Mucosa of stomach (tissue), 1 donor: ENCODE data around the gene ASXL3.

Experiments used
- H3K27me3 ChIP-seq: one replicate; pipeline ENCODE4 v1.7.0; 2013; ENCODE audit warnings: mild to moderate bottlenecking, low read length; ENCODE audit not compliant: control insufficient read depth, insufficient read depth
- H3K36me3 ChIP-seq: one replicate; pipeline ENCODE4 v1.7.0; 2013; ENCODE audit warnings: low read length; ENCODE audit not compliant: control insufficient read depth, insufficient read depth
- H3K4me1 ChIP-seq: one replicate; pipeline ENCODE4 v1.7.0; 2013; ENCODE audit warnings: mild to moderate bottlenecking, low read length; ENCODE audit not compliant: control insufficient read depth, insufficient read depth
- H3K4me3 ChIP-seq: one replicate; pipeline ENCODE4 v1.7.0; 2013; ENCODE audit warnings: low read length
- H3K9ac ChIP-seq: one replicate; pipeline ENCODE4 v1.7.0; 2013; ENCODE audit warnings: mild to moderate bottlenecking, low read length, moderate library complexity
- H3K9me3 ChIP-seq: one replicate; pipeline ENCODE4 v1.7.0; 2013; ENCODE audit warnings: mild to moderate bottlenecking, low read length, moderate library complexity; ENCODE audit not compliant: control insufficient read depth
- donor health status: Pancreatic carcinoma.

The ASXL3 gene

GRCh38 chr18:33641141-33641540, 63.1 kb downstream of the ASXL3 start:
- H3K36me3 ChIP-seq = no peaks in the 10 kb centered on the region
- H3K4me1 ChIP-seq = no peaks in the 10 kb centered on the region
- no peak overlapping the region for H3K9ac ChIP-seq
- H3K27me3 ChIP-seq = no peaks in the 10 kb centered on the region
- no peak overlapping the region for H3K4me3 ChIP-seq
- H3K9me3 ChIP-seq = no peaks in the 10 kb centered on the region

GRCh38 chr18:33644494-33644893, 66.5 kb downstream of the ASXL3 start:
- H3K4me1 ChIP-seq = no peaks in the 10 kb centered on the region
- H3K27me3 ChIP-seq = no peaks in the 10 kb centered on the region
- H3K4me3 ChIP-seq = no peak overlapping the region
- H3K9me3 ChIP-seq = no peaks in the 10 kb centered on the region
- no peak overlapping the region for H3K9ac ChIP-seq
- no peaks in the 10 kb centered on the region for H3K36me3 ChIP-seq

GRCh38 chr18:33647365-33647764, 69.3 kb downstream of the ASXL3 start:
- Histone ChIP-seq H3K4me1 (no peaks in the 10 kb centered on the region), H3K4me3 (no peak overlapping the region), H3K36me3 (no peaks in the 10 kb centered on the region), H3K9ac (no peak overlapping the region), H3K9me3 (no peaks in the 10 kb centered on the region), H3K27me3 (no peaks in the 10 kb centered on the region)

GRCh38 chr18:33652635-33653034, 74.6 kb downstream of the ASXL3 start:
- Histone ChIP-seq H3K27me3 (no peaks in the 10 kb centered on the region), H3K9ac (no peak overlapping the region), H3K36me3 (no peaks in the 10 kb centered on the region), H3K9me3 (no peaks in the 10 kb centered on the region), H3K4me3 (no peak overlapping the region), H3K4me1 (no peaks in the 10 kb centered on the region)

- no peaks in the 10 kb centered on the region for H3K9me3 ChIP-seq
- H3K9ac ChIP-seq = no peak overlapping the region
- no peaks in the 10 kb centered on the region for H3K36me3 ChIP-seq
- no peak overlapping the region for H3K4me3 ChIP-seq
- H3K27me3 ChIP-seq = no peaks in the 10 kb centered on the region
- no peaks in the 10 kb centered on the region for H3K4me1 ChIP-seq
These were observed 75.2 kb downstream of the ASXL3 start for GRCh38 chr18:33653231-33653630.

- no peak overlapping the region for H3K9ac ChIP-seq
- no peaks in the 10 kb centered on the region for H3K9me3 ChIP-seq
- no peaks in the 10 kb centered on the region for H3K27me3 ChIP-seq
- H3K36me3 ChIP-seq = no peaks in the 10 kb centered on the region
- no peak overlapping the region for H3K4me3 ChIP-seq
- H3K4me1 ChIP-seq = no peaks in the 10 kb centered on the region
These were observed 79.0 kb downstream of the ASXL3 start for GRCh38 chr18:33656889-33657448.

- no peaks in the 10 kb centered on the region for H3K9me3 ChIP-seq
- no peak overlapping the region for H3K4me3 ChIP-seq
- no peaks in the 10 kb centered on the region for H3K27me3 ChIP-seq
- H3K9ac ChIP-seq = no peak overlapping the region
- no peaks in the 10 kb centered on the region for H3K4me1 ChIP-seq
- no peaks in the 10 kb centered on the region for H3K36me3 ChIP-seq
These were observed 82.8 kb downstream of the ASXL3 start for GRCh38 chr18:33660696-33661310.

GRCh38 chr18:33664241-33664874, 86.3 kb downstream of the ASXL3 start:
- no peak overlapping the region for H3K9ac ChIP-seq
- H3K36me3 ChIP-seq = no peaks in the 10 kb centered on the region
- no peak overlapping the region for H3K4me3 ChIP-seq
- H3K27me3 ChIP-seq = no peaks in the 10 kb centered on the region
- no peaks in the 10 kb centered on the region for H3K9me3 ChIP-seq
- no peaks in the 10 kb centered on the region for H3K4me1 ChIP-seq

- Histone ChIP-seq H3K4me3 (no peak overlapping the region), H3K4me1 (no peaks in the 10 kb centered on the region), H3K9ac (no peak overlapping the region), H3K27me3 (no peaks in the 10 kb centered on the region), H3K36me3 (no peaks in the 10 kb centered on the region), H3K9me3 (no peaks in the 10 kb centered on the region)
These were observed 87.2 kb downstream of the ASXL3 start for GRCh38 chr18:33665187-33665586.

- Histone ChIP-seq H3K27me3 (no peaks in the 10 kb centered on the region), H3K9me3 (no peaks in the 10 kb centered on the region), H3K4me3 (no peak overlapping the region), H3K36me3 (no peaks in the 10 kb centered on the region), H3K4me1 (no peaks in the 10 kb centered on the region), H3K9ac (no peak overlapping the region)
These were observed 87.6 kb downstream of the ASXL3 start for GRCh38 chr18:33665641-33666040.

- Histone ChIP-seq H3K27me3 (no peaks in the 10 kb centered on the region), H3K4me3 (no peak overlapping the region), H3K36me3 (no peaks in the 10 kb centered on the region), H3K9ac (no peak overlapping the region), H3K9me3 (no peaks in the 10 kb centered on the region), H3K4me1 (no peaks in the 10 kb centered on the region)
These were observed 88.9 kb downstream of the ASXL3 start for GRCh38 chr18:33666915-33667314.

- no peak overlapping the region for H3K9ac ChIP-seq
- H3K27me3 ChIP-seq = no peaks in the 10 kb centered on the region
These were observed 91.6 kb downstream of the ASXL3 start for GRCh38 chr18:33669589-33669988.

More at GRCh38 chr18:33669589-33669988, 91.6 kb downstream of the ASXL3 start:
- no peaks in the 10 kb centered on the region for H3K4me1 ChIP-seq
- no peaks in the 10 kb centered on the region for H3K9me3 ChIP-seq
- H3K4me3 ChIP-seq = no peak overlapping the region
- H3K36me3 ChIP-seq = no peaks in the 10 kb centered on the region
